ENCODE results near the gene ELAVL1.

- TF ChIP-seq CTCF (IDR thresholded peaks at IDR 0.05) (peak in 1 of 6 experiments; percentile 31), POLR2A (IDR thresholded peaks at IDR 0.05) (peak in 2 of 4 donors; percentile 28 to 48)
These were observed at the start of gene ELAVL1 for GRCh38 chr19:8005534-8006256.
